ENCODE results near the gene C2orf80.

GRCh38 chr2:208182835-208183234 lies 7.0 kb downstream of the C2orf80 start:
- TF ChIP-seq CTCF (IDR thresholded peaks at IDR 0.05) (no peak), EZH2 (IDR thresholded peaks at IDR 0.05; ENCODE audit: borderline replicate concordance, insufficient read depth, low read depth, low read length, poor library complexity, severe bottlenecking) (no peak)

All from B cell (primary cell).